SK-N-SH (cell line): ENCODE data around the gene THAP3. TPM values are rescaled to one million over a fixed set of nuclear protein-coding genes. Genes with fewer than 3 reads are reported as not detected.

Experiments used
- CTCF ChIA-PET: fragments of 300-600, 350-600 bp; formaldehyde crosslinking; extraction: SDS; loops from one replicate; lab custom pipeline; 2021; lab: Yijun Ruan, JAX
- POLR2A ChIA-PET: fragments of 350-600 bp; sonication (Branson Sonifier 250); formaldehyde crosslinking; extraction: SDS; loops from one replicate; lab custom pipeline; 2020; ENCODE audit warnings: antibody characterized with exemption, inconsistent platforms; lab: Yijun Ruan, JAX
- DNase-seq: peaks from one replicate; pipeline ENCODE4 v3.0.0; 2012
- H2AFZ ChIP-seq: fragments of 200-600 bp; sonication (generic); 2 replicates; pipeline ENCODE4 v1.8.1; 2016; ENCODE audit warnings: antibody characterized with exemption, mild to moderate bottlenecking, low read depth
- H3F3A ChIP-seq: fragments of 200-600 bp; sonication (generic); replicated peaks from 2 replicates; pipeline ENCODE3; 2016; ENCODE audit warnings: antibody characterized with exemption, mild to moderate bottlenecking; ENCODE audit not compliant: insufficient read depth
- H3K27ac ChIP-seq, 2 experiments: fragments of 200-500 bp in 1 of 2; fragments of 200-600 bp in 1 of 2; sonication (Bioruptor generic) in 1 of 2; sonication (generic), shearing (Covaris generic) in 1 of 2; 2 replicates each; pipeline versions ENCODE4 v1.5.1 to v1.6.1; 2014 to 2016; ENCODE audit warnings: low read depth in 2 of 2, inconsistent platforms in 1 of 2, low read length in 1 of 2, mild to moderate bottlenecking in 1 of 2, mixed read lengths in 1 of 2
- H3K27me3 ChIP-seq: fragments of 200-600 bp; sonication (generic), shearing (Covaris generic); 2 replicates; pipeline ENCODE4 v1.6.1; 2016; ENCODE audit warnings: mixed run types; ENCODE audit not compliant: insufficient read depth
- H3K36me3 ChIP-seq, 2 experiments: fragments of 200-500 bp in 1 of 2; fragments of 200-600 bp in 1 of 2; sonication (Bioruptor generic) in 1 of 2; sonication (generic) in 1 of 2; replicated peaks in 1 of 2; 2 replicates each; pipeline versions ENCODE3 to v1.5.1; 2014 to 2016; ENCODE audit warnings: low read length in 1 of 2, mild to moderate bottlenecking in 1 of 2; ENCODE audit not compliant: insufficient read depth in 2 of 2, control insufficient read depth in 1 of 2
- H3K4me1 ChIP-seq, 2 experiments: fragments of 200-500 bp in 1 of 2; fragments of 200-600 bp in 1 of 2; sonication (Bioruptor generic) in 1 of 2; sonication (generic), shearing (Covaris generic) in 1 of 2; 2 replicates each; pipeline versions ENCODE4 v1.5.1 to v1.6.1; 2014 to 2016; ENCODE audit warnings: low read depth in 1 of 2, low read length in 1 of 2, mixed run types in 1 of 2; ENCODE audit not compliant: insufficient read depth in 2 of 2, control insufficient read depth in 1 of 2
- H3K4me2 ChIP-seq: fragments of 200-600 bp; sonication (generic), shearing (Covaris generic); 2 replicates; pipeline ENCODE4 v1.6.1; 2017; ENCODE audit warnings: mixed run types
- H3K4me3 ChIP-seq, 2 experiments: fragments of 200-500 bp in 1 of 2; fragments of 200-600 bp in 1 of 2; sonication (Bioruptor generic) in 1 of 2; sonication (generic), shearing (Covaris generic) in 1 of 2; 2 replicates each; pipeline versions ENCODE4 v1.5.1 to v1.8.1; 2014 to 2016; ENCODE audit warnings: low read depth in 2 of 2, inconsistent platforms in 1 of 2, low read length in 1 of 2, mild to moderate bottlenecking in 1 of 2, mixed read lengths in 1 of 2, moderate library complexity in 1 of 2
- H3K79me2 ChIP-seq: fragments of 200-600 bp; sonication (generic); 2 replicates; pipeline ENCODE4 v1.8.1; 2017; ENCODE audit warnings: mild to moderate bottlenecking; ENCODE audit not compliant: insufficient read depth
- H3K9ac ChIP-seq: fragments of 200-600 bp; sonication (generic); 2 replicates; pipeline ENCODE4 v1.6.1; 2017; ENCODE audit warnings: mixed run types
- H3K9me2 ChIP-seq: fragments of 200-600 bp; sonication (generic); 2 replicates; pipeline ENCODE4 v1.6.1; 2017; ENCODE audit warnings: mixed run types
- H3K9me3 ChIP-seq: fragments of 200-600 bp; sonication (generic); 2 replicates; pipeline ENCODE4 v1.6.1; 2017; ENCODE audit warnings: mixed run types, mild to moderate bottlenecking, moderate library complexity
- H4K20me1 ChIP-seq: fragments of 200-600 bp; sonication (generic); 2 replicates; pipeline ENCODE4 v1.6.1; 2017; ENCODE audit warnings: mild to moderate bottlenecking, mixed run types; ENCODE audit not compliant: insufficient read depth
- ELF1 ChIP-seq: IDR thresholded peaks from 2 replicates; pipeline ENCODE4 v1.4.0; 2012
- FOXM1 ChIP-seq: IDR thresholded peaks from 2 replicates; pipeline ENCODE4 v1.4.0; 2012; ENCODE audit warnings: low read depth, mild to moderate bottlenecking
- GABPA ChIP-seq: IDR thresholded peaks from 2 replicates; pipeline ENCODE4 v1.4.0; 2012; ENCODE audit warnings: low read depth, mild to moderate bottlenecking
- MXI1 ChIP-seq: IDR thresholded peaks from 2 replicates; pipeline ENCODE4 v1.6.1; 2012; ENCODE audit warnings: mild to moderate bottlenecking, low read depth, low read length, improper control_type of control experiment
- NRF1 ChIP-seq: IDR thresholded peaks from 2 replicates; pipeline ENCODE4 v1.6.1; 2012; ENCODE audit warnings: low read depth, mild to moderate bottlenecking, low read length
- SIN3A ChIP-seq: IDR thresholded peaks from 2 replicates; pipeline ENCODE4 v1.6.1; 2012; ENCODE audit warnings: low read depth, mild to moderate bottlenecking, low read length, moderate library complexity, borderline replicate concordance
- SMC3 ChIP-seq: IDR thresholded peaks from 2 replicates; pipeline ENCODE4 v1.6.1; 2012; ENCODE audit warnings: low read depth, low read length, improper control_type of control experiment
- TAF1 ChIP-seq: IDR thresholded peaks from 2 replicates; pipeline ENCODE4 v1.6.1; 2012; ENCODE audit warnings: low read depth, mild to moderate bottlenecking, low read length, moderate library complexity, borderline replicate concordance
- TCF12 ChIP-seq: IDR thresholded peaks from 2 replicates; pipeline ENCODE4 v1.4.0; 2012
- TEAD4 ChIP-seq: IDR thresholded peaks from 2 replicates; pipeline ENCODE4 v1.4.0; 2012; ENCODE audit warnings: mild to moderate bottlenecking, borderline replicate concordance; ENCODE audit not compliant: insufficient read depth
- YY1 ChIP-seq: IDR thresholded peaks from 2 replicates; pipeline ENCODE4 v1.4.0; 2012; ENCODE audit warnings: low read depth, mild to moderate bottlenecking
- WGBS: methylation state at CpG from one replicate; pipeline ENCODE4 v1.1.6; 2017; ENCODE audit warnings: low lambda C conversion rate; 5-methylcytosine and 5-hydroxymethylcytosine counted together
- polyA plus RNA-seq, 3 experiments: library from polyadenylated mRNA; depleted of rRNA; stranded (reverse); fragments of >200 nt; gene quantifications; 2 replicates each; pipeline ENCODE4 v1.2.3, GENCODE V29; 2012
- TF ChIP-seq, protein P1 (sequence below): fragments of 200-600 bp; sonication (generic); IDR thresholded peaks from 2 replicates; pipeline ENCODE4 v1.6.1; 2017; ENCODE audit warnings: antibody characterized with exemption, mild to moderate bottlenecking, moderate library complexity
- TF ChIP-seq, protein P2 (sequence below): IDR thresholded peaks from 2 replicates; pipeline ENCODE4 v1.4.0; 2012; ENCODE audit warnings: low read depth, borderline replicate concordance
- TF ChIP-seq, protein P3 (sequence below): IDR thresholded peaks from 2 replicates; pipeline ENCODE4 v1.4.0; 2012; ENCODE audit warnings: low read depth
- TF ChIP-seq, protein P4 (sequence below): IDR thresholded peaks from 2 replicates; pipeline ENCODE4 v1.4.0; 2012; ENCODE audit warnings: low read depth, borderline replicate concordance

The THAP3 gene
- polyA plus RNA-seq, 1 of the 3 experiments (the other 2 are of a cell fraction): 11.1 TPM

DNA sequence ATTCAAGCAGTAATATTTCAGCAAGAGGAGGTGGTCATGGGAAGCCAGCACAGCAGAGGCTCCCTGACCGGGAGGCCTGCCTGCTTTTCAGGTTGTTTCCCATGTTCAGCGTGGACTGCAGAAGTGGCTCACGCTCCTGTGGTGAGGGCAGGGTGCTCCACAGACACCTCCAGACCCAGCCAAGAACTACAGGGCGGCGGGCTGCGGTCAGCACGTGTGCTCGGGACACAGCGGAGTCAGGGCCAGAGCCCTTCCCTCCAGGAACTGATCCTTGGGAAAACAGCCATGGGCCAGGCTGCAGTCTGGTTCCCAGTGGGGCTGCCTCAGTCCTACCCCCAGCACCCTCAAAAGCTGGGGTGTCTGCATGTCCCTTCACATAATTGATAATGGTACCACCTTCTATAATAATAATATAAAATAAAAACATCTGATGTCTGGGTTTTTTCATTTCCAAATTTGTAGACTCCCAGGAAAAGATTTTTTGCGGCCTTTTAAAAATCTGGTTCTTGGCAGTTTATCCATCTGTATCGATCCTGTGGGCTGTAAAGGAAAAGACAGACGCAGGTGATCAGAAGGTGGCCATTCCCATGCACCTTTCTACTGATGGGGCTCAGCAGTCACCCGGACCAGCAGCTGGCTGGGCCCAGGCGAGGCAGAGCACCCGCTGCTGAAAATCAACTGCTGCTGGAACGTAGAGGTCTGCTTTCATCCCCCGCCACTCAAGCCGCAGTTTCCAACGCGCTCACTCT, 10.7 kb downstream of the THAP3 start:
- Histone ChIP-seq H3K4me3 (no peak overlapping the region), H3K27me3 (no peaks in the 10 kb centered on the region), H2AFZ (no peak overlapping the region), H3K36me3 (peaks cover 6 to 71% of the 10 kb centered on the region in 2 experiments), H4K20me1 (no peaks in the 10 kb centered on the region), H3K27ac (no peak overlapping the region), H3K9ac (no peak overlapping the region), H3K9me3 (no peaks in the 10 kb centered on the region), H3F3A (peaks cover 5% of the 10 kb centered on the region), H3K9me2 (no peaks in the 10 kb centered on the region), H3K4me1 (no peaks in the 10 kb centered on the region), H3K79me2 (no peaks in the 10 kb centered on the region), H3K4me2 (no peak overlapping the region)
- ChIA-PET CTCF (interaction anchor here (0.6 to 3.8 kb wide), 15 partner anchors 9 to 257 kb away, joined by 3 to 20 read pairs (median 3); partner anchors contain the start of genes NOL9, TAS1R1 and THAP3), POLR2A (no interaction called here)
- TF ChIP-seq YY1 (no peak), TCF12 (no peak), MXI1 (no peak), TEAD4 (no peak), GABPA (no peak), SIN3A (no peak), NRF1 (no peak), FOXM1 (no peak), TAF1 (no peak)
- TF ChIP-seq, protein P1, sequence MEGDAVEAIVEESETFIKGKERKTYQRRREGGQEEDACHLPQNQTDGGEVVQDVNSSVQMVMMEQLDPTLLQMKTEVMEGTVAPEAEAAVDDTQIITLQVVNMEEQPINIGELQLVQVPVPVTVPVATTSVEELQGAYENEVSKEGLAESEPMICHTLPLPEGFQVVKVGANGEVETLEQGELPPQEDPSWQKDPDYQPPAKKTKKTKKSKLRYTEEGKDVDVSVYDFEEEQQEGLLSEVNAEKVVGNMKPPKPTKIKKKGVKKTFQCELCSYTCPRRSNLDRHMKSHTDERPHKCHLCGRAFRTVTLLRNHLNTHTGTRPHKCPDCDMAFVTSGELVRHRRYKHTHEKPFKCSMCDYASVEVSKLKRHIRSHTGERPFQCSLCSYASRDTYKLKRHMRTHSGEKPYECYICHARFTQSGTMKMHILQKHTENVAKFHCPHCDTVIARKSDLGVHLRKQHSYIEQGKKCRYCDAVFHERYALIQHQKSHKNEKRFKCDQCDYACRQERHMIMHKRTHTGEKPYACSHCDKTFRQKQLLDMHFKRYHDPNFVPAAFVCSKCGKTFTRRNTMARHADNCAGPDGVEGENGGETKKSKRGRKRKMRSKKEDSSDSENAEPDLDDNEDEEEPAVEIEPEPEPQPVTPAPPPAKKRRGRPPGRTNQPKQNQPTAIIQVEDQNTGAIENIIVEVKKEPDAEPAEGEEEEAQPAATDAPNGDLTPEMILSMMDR: no peak
- TF ChIP-seq, protein P2, sequence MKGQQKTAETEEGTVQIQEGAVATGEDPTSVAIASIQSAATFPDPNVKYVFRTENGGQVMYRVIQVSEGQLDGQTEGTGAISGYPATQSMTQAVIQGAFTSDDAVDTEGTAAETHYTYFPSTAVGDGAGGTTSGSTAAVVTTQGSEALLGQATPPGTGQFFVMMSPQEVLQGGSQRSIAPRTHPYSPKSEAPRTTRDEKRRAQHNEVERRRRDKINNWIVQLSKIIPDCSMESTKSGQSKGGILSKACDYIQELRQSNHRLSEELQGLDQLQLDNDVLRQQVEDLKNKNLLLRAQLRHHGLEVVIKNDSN: no peak
- TF ChIP-seq, protein P3, sequence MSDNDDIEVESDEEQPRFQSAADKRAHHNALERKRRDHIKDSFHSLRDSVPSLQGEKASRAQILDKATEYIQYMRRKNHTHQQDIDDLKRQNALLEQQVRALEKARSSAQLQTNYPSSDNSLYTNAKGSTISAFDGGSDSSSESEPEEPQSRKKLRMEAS: no peak
- WGBS: 93% methylated on average over 9 of the region's 20 CpGs
- no peak for DNase-seq

DNA sequence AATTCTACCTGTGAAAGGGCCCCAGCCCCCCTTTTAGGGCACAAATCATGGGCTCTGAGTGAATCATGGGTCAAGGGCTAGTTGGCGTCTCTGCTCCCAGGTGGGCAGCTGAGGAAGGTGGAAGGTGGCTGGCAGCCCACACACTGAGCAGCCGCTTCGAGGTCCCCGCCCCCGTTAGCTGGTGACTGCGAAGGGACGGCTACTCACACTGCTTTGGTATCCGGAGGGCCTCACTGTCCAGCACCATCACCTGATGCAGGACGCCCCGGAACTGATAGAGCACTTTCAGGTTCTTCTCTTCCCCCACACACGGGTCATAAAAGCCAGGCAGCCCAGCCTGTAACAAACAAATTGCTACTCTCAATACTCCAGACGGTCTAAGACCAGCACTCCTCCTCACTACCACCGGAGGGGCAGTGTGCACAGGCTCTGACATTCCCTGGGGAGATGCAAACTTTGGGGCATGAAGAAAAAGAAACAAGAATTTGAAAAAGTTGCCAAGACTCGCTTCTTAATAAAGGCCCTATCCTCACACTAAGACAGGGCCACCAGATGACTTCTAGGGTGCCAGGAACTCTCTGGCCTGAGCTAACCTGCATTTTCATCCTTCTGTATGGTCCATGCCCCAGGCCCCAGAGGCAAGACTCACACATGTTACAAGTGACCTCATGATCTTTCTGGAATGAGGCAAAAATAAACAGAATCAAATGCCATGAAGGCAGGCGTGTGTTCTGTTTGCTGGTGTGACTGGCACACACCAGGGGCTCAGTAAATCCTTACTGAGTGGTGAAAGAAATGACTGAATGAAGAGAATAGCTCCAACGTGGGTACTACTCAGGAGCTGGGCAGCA, 11.5 kb downstream of the THAP3 start:
- DNase-seq: no peak
- CTCF ChIA-PET: interaction anchor here (0.6 to 1.6 kb wide), 8 partner anchors 8 to 258 kb away, joined by 3 to 12 read pairs (median 3); no protein-coding TSS in a partner anchor

More for the DNA sequence above, 11.5 kb downstream of the THAP3 start:
- Histone ChIP-seq H3K36me3 (peaks cover 6 to 70% of the 10 kb centered on the region in 2 experiments), H3K79me2 (no peaks in the 10 kb centered on the region), H2AFZ (no peak overlapping the region), H4K20me1 (no peaks in the 10 kb centered on the region), H3K27me3 (no peaks in the 10 kb centered on the region), H3K9me2 (no peaks in the 10 kb centered on the region), H3K9ac (no peak overlapping the region), H3K4me1 (no peaks in the 10 kb centered on the region), H3K4me3 (no peak overlapping the region), H3K27ac (no peak overlapping the region), H3K9me3 (no peaks in the 10 kb centered on the region), H3K4me2 (no peak overlapping the region), H3F3A (peaks cover 5% of the 10 kb centered on the region)
- POLR2A ChIA-PET: no interaction called here
- TF ChIP-seq, protein P4, sequence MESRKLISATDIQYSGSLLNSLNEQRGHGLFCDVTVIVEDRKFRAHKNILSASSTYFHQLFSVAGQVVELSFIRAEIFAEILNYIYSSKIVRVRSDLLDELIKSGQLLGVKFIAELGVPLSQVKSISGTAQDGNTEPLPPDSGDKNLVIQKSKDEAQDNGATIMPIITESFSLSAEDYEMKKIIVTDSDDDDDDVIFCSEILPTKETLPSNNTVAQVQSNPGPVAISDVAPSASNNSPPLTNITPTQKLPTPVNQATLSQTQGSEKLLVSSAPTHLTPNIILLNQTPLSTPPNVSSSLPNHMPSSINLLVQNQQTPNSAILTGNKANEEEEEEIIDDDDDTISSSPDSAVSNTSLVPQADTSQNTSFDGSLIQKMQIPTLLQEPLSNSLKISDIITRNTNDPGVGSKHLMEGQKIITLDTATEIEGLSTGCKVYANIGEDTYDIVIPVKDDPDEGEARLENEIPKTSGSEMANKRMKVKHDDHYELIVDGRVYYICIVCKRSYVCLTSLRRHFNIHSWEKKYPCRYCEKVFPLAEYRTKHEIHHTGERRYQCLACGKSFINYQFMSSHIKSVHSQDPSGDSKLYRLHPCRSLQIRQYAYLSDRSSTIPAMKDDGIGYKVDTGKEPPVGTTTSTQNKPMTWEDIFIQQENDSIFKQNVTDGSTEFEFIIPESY: no peak
- TF ChIP-seq YY1 (no peak), TAF1 (no peak), SMC3 (no peak), ELF1 (no peak)
- TF ChIP-seq, protein P2: no peak
- WGBS: 74% methylated on average over 6 of the region's 16 CpGs
